Fibroblast of villous mesenchyme (primary cell): ENCODE data around the gene PRXL2A. TPM values are rescaled to one million over a fixed set of nuclear protein-coding genes. Genes with fewer than 3 reads are reported as not detected.

Experiments used
- DNase-seq: peaks from one replicate; pipeline ENCODE4 v3.0.0-alpha.2; 2010; ENCODE audit warnings: low read depth
- H3K4me3 ChIP-seq: 2 replicates; pipeline ENCODE4 v1.5.1; 2011; ENCODE audit warnings: low read depth, mild to moderate bottlenecking, low read length
- CTCF ChIP-seq: IDR thresholded peaks from 2 replicates; pipeline ENCODE4 v1.5.1; 2012; ENCODE audit warnings: low read depth, mild to moderate bottlenecking, low read length; ENCODE audit not compliant: insufficient read depth
- total RNA-seq: library from RNA; depleted of rRNA; stranded (reverse); fragments of >200 nt; gene quantifications from 2 replicates; pipeline ENCODE4 v1.2.3, GENCODE V29; 2012

PRXL2A gene
- total RNA-seq, 1 donor: 79.0 TPM

- no peak for DNase-seq
- no peak for TF ChIP-seq CTCF
- peak overlapping the region; percentile 89 for H3K4me3 ChIP-seq
Measured at GRCh38 chr10:80455461-80456349, 47.4 kb downstream of the PRXL2A start.

GRCh38 chr10:80457554-80458262 lies 49.4 kb downstream of the PRXL2A start:
- DNase-seq: no peak
- H3K4me3 ChIP-seq: no peak overlapping the region
- TF ChIP-seq CTCF: no peak

- no peak overlapping the region for H3K4me3 ChIP-seq
- no peak for TF ChIP-seq CTCF
- DNase-seq: no peak
Measured at GRCh38 chr10:80458263-80458625, 49.9 kb downstream of the PRXL2A start.

- no peak for TF ChIP-seq CTCF
- no peak for DNase-seq
- no peak overlapping the region for H3K4me3 ChIP-seq
Measured at GRCh38 chr10:80458638-80459037, 50.3 kb downstream of the PRXL2A start.

GRCh38 chr10:80459047-80459865 lies 50.9 kb downstream of the PRXL2A start:
- peak; percentile 97 for DNase-seq
- peak overlapping the region; percentile 40 for H3K4me3 ChIP-seq
- TF ChIP-seq CTCF: no peak

GRCh38 chr10:80460399-80461207 lies 52.3 kb downstream of the PRXL2A start:
- DNase-seq: no peak
- no peak for TF ChIP-seq CTCF
- H3K4me3 ChIP-seq: no peak overlapping the region
